Thoracic aorta (tissue), 2 donors: ENCODE measurements around the gene BEGAIN. TPM values are rescaled to one million over a fixed set of nuclear protein-coding genes. Genes with fewer than 3 reads are reported as not detected.

Experiments used
- ATAC-seq: fragments of 150-250 bp; one replicate; pipeline ENCODE4 v1.8.0; 2017; ENCODE audit warnings: low read depth; ENCODE audit not compliant: insufficient number of reproducible peaks, low FRiP score
- DNase-seq: peaks from one replicate; pipeline ENCODE4 v3.0.0-alpha.2; 2020; ENCODE audit warnings: low spot score
- H3K27ac ChIP-seq, 2 donors: fragments of 200-600 bp; sonication (generic); 1 replicate in 1 of 2; 2 replicates in 1 of 2; pipeline ENCODE4 v1.5.1; 2016; ENCODE audit warnings: mild to moderate bottlenecking in 2 of 2, moderate library complexity in 2 of 2
- H3K27me3 ChIP-seq: fragments of 200-600 bp; sonication (generic); replicated peaks from 2 replicates; pipeline ENCODE4 v1.6.0; 2016; ENCODE audit warnings: mild to moderate bottlenecking; ENCODE audit not compliant: insufficient read depth
- H3K36me3 ChIP-seq: fragments of 200-600 bp; sonication (generic); one replicate; pipeline ENCODE4 v1.5.1; 2016
- H3K4me1 ChIP-seq, 2 donors: fragments of 200-600 bp; sonication (generic); 1 replicate in 1 of 2; 2 replicates in 1 of 2; pipeline versions ENCODE4 v1.5.1 to v1.6.0; 2016; ENCODE audit warnings: low read depth in 2 of 2, mild to moderate bottlenecking in 1 of 2; ENCODE audit not compliant: control insufficient read depth in 1 of 2
- H3K4me3 ChIP-seq: fragments of 200-600 bp; sonication (generic); 2 replicates; pipeline ENCODE4 v1.5.1; 2016; ENCODE audit warnings: mild to moderate bottlenecking
- H3K9me3 ChIP-seq: fragments of 200-600 bp; sonication (generic); 2 replicates; pipeline ENCODE4 v1.5.1; 2016
- CTCF ChIP-seq: fragments of 200-600 bp; sonication (generic); IDR thresholded peaks from one replicate; pipeline ENCODE4 v1.5.1; 2019; ENCODE audit warnings: antibody characterized with exemption
- total RNA-seq, 2 donors: library from RNA; depleted of rRNA; stranded (reverse); fragments of >200 nt; gene quantifications; one replicate each; pipeline versions ENCODE4 v1.1.0 to v1.2.3, GENCODE V29; 2016

Gene BEGAIN
- total RNA-seq, 2 donors from 2014 or later, result 0.27 to 0.85 TPM

DNA sequence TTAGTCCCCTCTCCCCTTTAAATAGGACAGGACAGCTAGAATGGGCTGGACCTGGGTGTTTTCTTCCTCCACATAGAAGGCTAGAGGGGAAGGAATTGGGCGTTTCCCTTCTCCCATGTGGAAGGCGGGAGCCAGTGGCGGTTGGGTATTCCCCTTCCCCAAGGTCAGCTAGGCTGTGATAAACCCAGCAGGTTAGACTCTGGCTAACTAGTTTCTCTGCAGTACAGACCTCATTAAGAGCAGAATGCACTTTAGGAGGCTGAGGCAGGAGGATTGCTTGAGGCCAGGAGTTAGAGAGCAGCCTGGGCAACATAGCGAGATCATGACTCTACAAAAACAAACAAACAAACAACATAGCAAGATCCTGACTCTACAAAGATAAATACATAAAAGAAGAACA, 92.6 kb downstream of the BEGAIN start:
- no peaks in the 10 kb centered on the region for H3K9me3 ChIP-seq
- no peaks in the 10 kb centered on the region for H3K4me1 ChIP-seq
- H3K27me3 ChIP-seq, result no peaks in the 10 kb centered on the region
- H3K4me3 ChIP-seq, result no peak overlapping the region
- H3K27ac ChIP-seq, result no peak overlapping the region
- ATAC-seq, result no peak
- DNase-seq, result no peak
- no peaks in the 10 kb centered on the region for H3K36me3 ChIP-seq
- TF ChIP-seq CTCF, result no peak

DNA sequence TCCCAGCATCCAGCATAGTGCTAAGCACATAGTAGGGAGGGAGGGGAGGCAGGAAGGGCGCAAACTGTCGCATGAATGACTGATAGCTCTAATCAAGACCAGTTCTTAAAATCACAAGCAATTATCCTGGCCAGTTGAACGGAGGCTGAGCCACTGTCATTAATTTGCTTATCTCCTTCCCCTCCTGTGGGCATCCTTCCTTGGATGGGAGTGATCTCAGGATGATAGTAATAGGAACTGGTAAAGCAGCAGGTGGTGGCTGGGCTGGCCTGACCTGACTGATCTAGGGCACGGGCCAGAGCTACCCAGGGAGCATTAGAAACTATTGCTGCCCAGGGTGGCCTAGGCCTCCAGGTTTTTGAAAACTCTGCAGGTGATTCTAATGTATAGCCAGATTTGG, 97.0 kb downstream of the BEGAIN start:
- Histone ChIP-seq H3K27ac (no peak overlapping the region), H3K9me3 (no peaks in the 10 kb centered on the region), H3K36me3 (no peaks in the 10 kb centered on the region), H3K4me1 (no peaks in the 10 kb centered on the region), H3K27me3 (no peaks in the 10 kb centered on the region), H3K4me3 (no peak overlapping the region)
- ATAC-seq, result no peak
- no peak for DNase-seq
- no peak for TF ChIP-seq CTCF

DNA sequence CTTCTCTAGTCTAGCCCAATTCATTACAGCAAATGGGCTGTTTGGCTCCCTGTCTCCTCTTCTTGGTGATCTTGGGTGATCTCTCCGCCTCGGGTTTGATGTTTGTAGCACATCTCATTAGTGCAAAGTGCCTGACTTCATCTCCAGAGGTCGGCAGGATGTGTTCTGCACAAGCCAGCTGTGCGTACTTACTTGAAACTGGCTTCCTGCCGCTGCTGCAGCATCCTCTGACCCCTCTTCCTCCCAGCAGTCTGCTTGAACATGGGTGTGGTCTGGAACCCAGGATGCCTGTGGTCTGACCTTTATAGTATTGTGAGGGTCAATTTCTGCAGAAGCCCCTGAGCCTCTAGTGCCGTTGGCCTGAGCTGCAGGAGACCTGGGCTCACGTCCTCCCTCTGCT, 99.2 kb downstream of the BEGAIN start:
- Histone ChIP-seq H3K36me3 (peaks cover 7% of the 10 kb centered on the region), H3K27me3 (no peaks in the 10 kb centered on the region), H3K4me1 (no peaks in the 10 kb centered on the region), H3K4me3 (no peak overlapping the region), H3K9me3 (no peaks in the 10 kb centered on the region), H3K27ac (no peak overlapping the region)
- ATAC-seq (no peak), DNase-seq (no peak)
- TF ChIP-seq CTCF, result no peak

GRCh38 chr14:100487304-100487703, 99.9 kb downstream of the BEGAIN start:
- H3K4me3 ChIP-seq, result no peak overlapping the region
- no peaks in the 10 kb centered on the region for H3K27me3 ChIP-seq
- TF ChIP-seq CTCF, result no peak
- DNase-seq (no peak), ATAC-seq (no peak)
- H3K36me3 ChIP-seq, result peaks cover 7% of the 10 kb centered on the region
- no peaks in the 10 kb centered on the region for H3K4me1 ChIP-seq
- no peaks in the 10 kb centered on the region for H3K9me3 ChIP-seq
- H3K27ac ChIP-seq, result no peak overlapping the region

Other genes with a start within 250 kb of the BEGAIN start
- gene WDR25, start 210.9 kb downstream of the BEGAIN start, total RNA-seq, result 10 to 100 TPM in 1 of 2 donors, 1 to 10 TPM in 1; 6.6 to 12.5 TPM
- gene DLK1, start 139.5 kb upstream of the BEGAIN start, total RNA-seq, result not detected
- gene MEG3, start 238.7 kb upstream of the BEGAIN start, total RNA-seq, result 100 to 1,000 TPM; 127 to 153 TPM